Sigmoid colon (tissue), 7 donors: Measurements from ENCODE around the gene IL22RA2. TPM values are rescaled to one million over a fixed set of nuclear protein-coding genes. Genes with fewer than 3 reads are reported as not detected.

Source experiments
- DNase-seq: peaks from one replicate; pipeline ENCODE4 v3.0.0-alpha.2; 2019
- H3K27ac ChIP-seq, 4 donors: fragments of 200-600 bp; sonication (generic); one replicate each; pipeline ENCODE4 v1.5.1; 2016 to 2019; ENCODE audit warnings: mild to moderate bottlenecking in 1 of 4
- H3K27me3 ChIP-seq, 3 donors: fragments of 200-600 bp; sonication (generic); one replicate each; pipeline ENCODE4 v1.5.1; 2019; ENCODE audit warnings: mild to moderate bottlenecking in 1 of 3
- H3K36me3 ChIP-seq, 4 donors: fragments of 200-600 bp; sonication (generic); one replicate each; pipeline ENCODE4 v1.5.1; 2016 to 2019
- H3K4me1 ChIP-seq, 4 donors: fragments of 200-600 bp; sonication (generic); one replicate each; pipeline ENCODE4 v1.5.1; 2017 to 2019
- H3K4me3 ChIP-seq, 4 donors: fragments of 200-600 bp; sonication (generic); one replicate each; pipeline ENCODE4 v1.5.1; 2017 to 2019; ENCODE audit warnings: mild to moderate bottlenecking in 2 of 4, moderate library complexity in 1 of 4
- H3K9me3 ChIP-seq, 4 donors: fragments of 200-600 bp in 3 of 4; sonication (generic) in 3 of 4; one replicate each; pipeline versions ENCODE4 v1.5.1 to v1.6.1; 2013 to 2019
- EP300 ChIP-seq, 4 donors: sonication (generic); formaldehyde crosslinking; IDR thresholded peaks; one replicate each; pipeline ENCODE4 v1.6.1; 2017; ENCODE audit warnings: antibody characterized with exemption in 4 of 4
- POLR2A ChIP-seq, 2 donors: fragments of 450-650 bp; IDR thresholded peaks; one replicate each; pipeline ENCODE4 v1.6.1; 2016; ENCODE audit warnings: antibody characterized with exemption in 2 of 2, mild to moderate bottlenecking in 2 of 2, moderate library complexity in 2 of 2
- POLR2AphosphoS5 ChIP-seq, 4 donors: sonication (generic); formaldehyde crosslinking; IDR thresholded peaks; one replicate each; pipeline ENCODE4 v1.6.1; 2017; ENCODE audit warnings: antibody characterized with exemption in 4 of 4
- WGBS, 2 donors: extraction: QIAGEN DNeasy Blood & Tissue Kit; methylation state at CpG; one replicate each; pipeline ENCODE4 v1.1.7; 2013; 5-methylcytosine and 5-hydroxymethylcytosine counted together
- intact Hi-C: fragments of 100-400 bp; cut with DNase I; formaldehyde crosslinking; loops from one replicate; pipeline ENCODE4 v1.15.1; 2023
- polyA plus RNA-seq, 3 donors: library from polyadenylated mRNA; stranded (reverse); fragments of 200-250 nt; gene quantifications; one replicate each; pipeline ENCODE4 v1.2.3, GENCODE V29; 2013
- total RNA-seq, 4 donors: library from RNA; depleted of rRNA; stranded (reverse); fragments of >200 nt; gene quantifications; one replicate each; pipeline ENCODE4 v1.1.0, GENCODE V29; 2016
- TF ChIP-seq, protein P1 (sequence below), 4 experiments: fragments of 450-650 bp in 3 of 4; fragments of 200-600 bp in 1 of 4; IDR thresholded peaks; one replicate each; pipeline ENCODE4 v1.5.1; 2016 to 2019; ENCODE audit warnings: antibody characterized with exemption in 4 of 4, mild to moderate bottlenecking in 3 of 4, moderate library complexity in 2 of 4
- donor health status: healthy with polysubstance abuse.
- donor health status: Bipolar disorder and iron deficiency.
- donor health status: healthy.

Gene IL22RA2
- total and polyA plus RNA-seq, 7 donors = 0.35 TPM; not detected in 6

DNA sequence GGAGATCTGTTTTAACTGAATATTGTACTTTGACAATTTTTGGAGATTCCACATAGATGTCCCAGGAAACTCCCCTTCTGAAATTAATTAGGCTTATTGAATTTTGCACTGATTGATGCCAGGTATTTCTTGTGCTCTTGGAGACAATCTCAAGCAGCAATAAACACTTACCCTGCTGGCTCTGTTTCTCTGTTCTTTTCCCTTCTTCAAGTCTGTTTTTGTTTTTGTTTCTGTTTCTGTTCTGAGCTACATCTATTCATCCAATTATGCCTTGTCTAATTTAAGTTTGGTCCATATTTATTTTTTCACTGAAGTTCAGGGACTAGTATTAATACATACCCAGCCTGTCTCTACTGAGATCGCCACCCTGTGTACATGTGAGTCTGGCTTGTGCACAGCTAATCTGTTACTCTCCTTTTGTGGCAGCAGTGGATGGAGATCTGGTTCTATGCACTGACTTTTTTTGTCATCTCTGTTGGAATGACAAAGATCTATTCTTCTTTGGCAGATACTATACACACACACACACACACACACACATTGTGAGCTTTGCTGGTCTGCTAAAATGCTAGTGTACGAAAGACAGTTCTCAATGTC, 51.9 kb downstream of the IL22RA2 start:
- H3K27me3 ChIP-seq = no peaks in the 10 kb centered on the region
- 73 to 80% methylated on average over 2 of the region's 2 CpGs for WGBS, 2 donors
- no peaks in the 10 kb centered on the region for H3K36me3 ChIP-seq
- peaks cover 0 to 11% (median under 1%) of the 10 kb centered on the region in 4 donors for H3K9me3 ChIP-seq
- H3K4me1 ChIP-seq = no peaks in the 10 kb centered on the region
- no peak for DNase-seq
- no peak overlapping the region for H3K4me3 ChIP-seq
- intact Hi-C loops = no loop called here
- TF ChIP-seq POLR2A (IDR thresholded peaks at IDR 0.05) (no peak), EP300 (IDR thresholded peaks at IDR 0.05) (no peak), POLR2AphosphoS5 (IDR thresholded peaks at IDR 0.05) (no peak)
- TF ChIP-seq, protein P1, sequence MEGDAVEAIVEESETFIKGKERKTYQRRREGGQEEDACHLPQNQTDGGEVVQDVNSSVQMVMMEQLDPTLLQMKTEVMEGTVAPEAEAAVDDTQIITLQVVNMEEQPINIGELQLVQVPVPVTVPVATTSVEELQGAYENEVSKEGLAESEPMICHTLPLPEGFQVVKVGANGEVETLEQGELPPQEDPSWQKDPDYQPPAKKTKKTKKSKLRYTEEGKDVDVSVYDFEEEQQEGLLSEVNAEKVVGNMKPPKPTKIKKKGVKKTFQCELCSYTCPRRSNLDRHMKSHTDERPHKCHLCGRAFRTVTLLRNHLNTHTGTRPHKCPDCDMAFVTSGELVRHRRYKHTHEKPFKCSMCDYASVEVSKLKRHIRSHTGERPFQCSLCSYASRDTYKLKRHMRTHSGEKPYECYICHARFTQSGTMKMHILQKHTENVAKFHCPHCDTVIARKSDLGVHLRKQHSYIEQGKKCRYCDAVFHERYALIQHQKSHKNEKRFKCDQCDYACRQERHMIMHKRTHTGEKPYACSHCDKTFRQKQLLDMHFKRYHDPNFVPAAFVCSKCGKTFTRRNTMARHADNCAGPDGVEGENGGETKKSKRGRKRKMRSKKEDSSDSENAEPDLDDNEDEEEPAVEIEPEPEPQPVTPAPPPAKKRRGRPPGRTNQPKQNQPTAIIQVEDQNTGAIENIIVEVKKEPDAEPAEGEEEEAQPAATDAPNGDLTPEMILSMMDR (IDR thresholded peaks at IDR 0.05) = no peak
- H3K27ac ChIP-seq = no peak overlapping the region

DNA sequence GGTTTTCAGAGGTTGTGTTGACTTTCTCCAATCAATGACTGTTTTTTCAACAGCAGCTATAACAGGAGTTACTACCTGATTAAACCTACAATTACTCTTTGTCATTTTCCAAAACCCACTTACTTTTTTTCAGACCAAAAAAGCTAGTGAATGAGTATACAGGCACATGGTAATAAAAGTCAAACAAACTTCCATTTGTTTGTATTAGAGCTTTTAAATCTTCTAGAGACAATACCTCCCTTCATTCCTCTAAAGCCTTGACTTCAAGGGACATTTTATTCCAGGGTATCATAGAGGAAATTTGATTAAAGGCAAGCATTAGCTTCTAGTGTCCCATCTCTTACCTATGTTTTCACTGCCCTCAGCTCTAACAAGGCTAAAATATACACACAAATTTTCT, 52.7 kb downstream of the IL22RA2 start:
- Histone ChIP-seq H3K4me1 (no peaks in the 10 kb centered on the region), H3K4me3 (no peak overlapping the region), H3K9me3 (peaks cover 0 to 11% (median under 1%) of the 10 kb centered on the region in 4 donors), H3K27ac (no peak overlapping the region), H3K36me3 (no peaks in the 10 kb centered on the region), H3K27me3 (no peaks in the 10 kb centered on the region)
- TF ChIP-seq POLR2A (IDR thresholded peaks at IDR 0.05) (no peak), EP300 (IDR thresholded peaks at IDR 0.05) (no peak)
- intact Hi-C loops = no loop called here
- no peak for DNase-seq

DNA sequence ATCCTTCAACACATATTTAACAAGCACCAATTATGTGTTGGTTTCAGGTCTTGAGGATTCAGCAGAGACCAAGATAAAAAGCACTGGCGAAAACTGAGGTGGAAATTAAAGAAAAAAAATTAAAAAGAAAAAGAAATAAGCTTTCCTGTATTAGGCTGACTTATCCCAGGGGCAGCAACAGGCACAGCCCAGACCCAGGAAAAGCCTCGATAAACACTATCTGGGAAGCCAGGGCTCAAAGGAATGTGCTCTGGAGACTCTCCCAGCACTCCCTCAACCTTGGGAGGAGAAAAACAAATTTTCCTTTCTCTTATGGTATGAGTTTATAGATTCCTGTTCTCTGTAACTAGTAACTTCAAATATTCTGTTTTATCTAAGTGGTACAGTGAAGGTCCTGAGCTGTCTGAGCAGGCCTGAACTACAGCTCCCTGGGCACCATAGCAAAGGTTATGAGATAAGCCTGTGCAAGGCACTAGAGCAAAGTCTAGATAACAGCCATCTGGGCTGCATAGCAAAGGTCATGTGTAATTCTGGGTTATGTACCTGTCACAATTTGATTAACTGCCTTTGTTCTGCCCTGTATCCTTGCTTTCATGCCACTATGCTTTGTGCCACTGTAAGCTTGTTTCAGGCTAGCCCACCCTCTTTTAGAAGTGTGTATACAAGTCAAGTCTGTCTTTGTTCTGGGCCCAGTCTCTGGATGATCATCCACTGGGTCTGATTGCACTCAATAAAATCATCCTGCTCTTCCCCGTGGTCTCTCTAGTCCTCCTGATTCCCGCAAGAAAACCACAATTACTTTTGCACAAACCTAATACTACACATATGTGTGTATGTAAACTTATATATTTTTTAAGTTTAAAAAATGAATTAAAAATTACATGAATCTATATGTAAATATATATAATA, 54.0 kb downstream of the IL22RA2 start:
- H3K27ac ChIP-seq = no peak overlapping the region
- no peak for DNase-seq
- 65 to 67% methylated on average over 4 of the region's 4 CpGs for WGBS, 2 donors
- intact Hi-C loops = no loop called here
- no peak overlapping the region for H3K4me3 ChIP-seq
- H3K4me1 ChIP-seq = no peaks in the 10 kb centered on the region
- no peak for TF ChIP-seq POLR2AphosphoS5 (IDR thresholded peaks at IDR 0.05)
- no peak for TF ChIP-seq EP300 (IDR thresholded peaks at IDR 0.05)
- TF ChIP-seq, protein P1 (IDR thresholded peaks at IDR 0.05) = no peak
- TF ChIP-seq POLR2A (IDR thresholded peaks at IDR 0.05) = no peak
- H3K36me3 ChIP-seq = no peaks in the 10 kb centered on the region
- H3K9me3 ChIP-seq = peaks cover 0 to 11% (median under 1%) of the 10 kb centered on the region in 4 donors
- H3K27me3 ChIP-seq = no peaks in the 10 kb centered on the region

- TF ChIP-seq POLR2A (IDR thresholded peaks at IDR 0.05) (no peak), POLR2AphosphoS5 (IDR thresholded peaks at IDR 0.05) (no peak), EP300 (IDR thresholded peaks at IDR 0.05) (no peak)
- TF ChIP-seq, protein P1 (IDR thresholded peaks at IDR 0.05) = no peak
- intact Hi-C loops = no loop called here
- no peaks in the 10 kb centered on the region for H3K36me3 ChIP-seq
- H3K27me3 ChIP-seq = no peaks in the 10 kb centered on the region
- 90 to 92% methylated on average over 2 of the region's 2 CpGs for WGBS, 2 donors
- no peak overlapping the region for H3K27ac ChIP-seq
- H3K9me3 ChIP-seq = peaks cover 0 to 11% (median under 1%) of the 10 kb centered on the region in 4 donors
- no peaks in the 10 kb centered on the region for H3K4me1 ChIP-seq
- H3K4me3 ChIP-seq = no peak overlapping the region
- no peak for DNase-seq
Observed at GRCh38 chr6:137117581-137117980, 55.9 kb downstream of the IL22RA2 start.

GRCh38 chr6:137116807-137117206, 56.6 kb downstream of the IL22RA2 start:
- no peak for TF ChIP-seq POLR2A (IDR thresholded peaks at IDR 0.05)
- TF ChIP-seq, protein P1 (IDR thresholded peaks at IDR 0.05) = no peak
- TF ChIP-seq EP300 (IDR thresholded peaks at IDR 0.05) = no peak
- TF ChIP-seq POLR2AphosphoS5 (IDR thresholded peaks at IDR 0.05) = no peak
- 73 to 76% methylated on average over 5 of the region's 5 CpGs for WGBS, 2 donors
- Histone ChIP-seq H3K36me3 (no peaks in the 10 kb centered on the region), H3K27ac (no peak overlapping the region), H3K4me1 (no peaks in the 10 kb centered on the region), H3K9me3 (peaks cover 0 to 11% (median under 1%) of the 10 kb centered on the region in 4 donors), H3K27me3 (no peaks in the 10 kb centered on the region), H3K4me3 (no peak overlapping the region)
- DNase-seq = no peak
- intact Hi-C loops = no loop called here
